ENCODE data around the gene PRDX4. TPM values are rescaled to one million over a fixed set of nuclear protein-coding genes. Genes with fewer than 3 reads are reported as not detected.
A peak's percentile ranks its signal among the peaks of the same experiment; 100 is the strongest.

The PRDX4 gene
- total RNA-seq, 1 experiment from 2014 or later = 276 TPM

GRCh38 chrX:23726191-23726590 lies 58.9 kb downstream of the PRDX4 start:
- no peak for ATAC-seq
- Histone ChIP-seq H3K4me3 (ENCODE audit: low read length) (no peak overlapping the region), H3K79me2 (ENCODE audit: low read length) (no peaks in the 10 kb centered on the region), H3K36me3 (ENCODE audit: low read depth, low read length) (peaks cover 14% of the 10 kb centered on the region), H3K27ac (ENCODE audit: low read length) (no peak overlapping the region), H3F3A (ENCODE audit: low read length, unreplicated experiment) (no peaks in the 10 kb centered on the region), H3K9me3 (ENCODE audit: low read length) (no peaks in the 10 kb centered on the region), H3K9ac (ENCODE audit: low read length) (no peak overlapping the region), H3K9me2 (replicated peaks; ENCODE audit: low read length) (no peaks in the 10 kb centered on the region), H4K20me1 (ENCODE audit: low read length) (no peaks in the 10 kb centered on the region), H3K4me1 (ENCODE audit: insufficient read depth, low read length) (no peaks in the 10 kb centered on the region), H2AFZ (ENCODE audit: low read length) (no peak overlapping the region), H3K4me2 (ENCODE audit: low read length) (no peak overlapping the region), H3K27me3 (ENCODE audit: low read length) (no peaks in the 10 kb centered on the region)
- ChIA-PET CTCF (no interaction called here), POLR2A (ENCODE audit: unreplicated experiment) (no interaction called here)
- no peak for DNase-seq
- intact Hi-C loops (cut with micrococcal nuclease) = no loop called here
- TF ChIP-seq EZH2 (IDR thresholded peaks at IDR 0.05; ENCODE audit: low read length, unreplicated experiment) = no peak
- BruUV-seq (replicated peaks) = no TSS peak

- Histone ChIP-seq H2AFZ (ENCODE audit: low read length) (no peak overlapping the region), H3K36me3 (ENCODE audit: low read depth, low read length) (peaks cover 12% of the 10 kb centered on the region), H3K4me1 (ENCODE audit: insufficient read depth, low read length) (no peaks in the 10 kb centered on the region), H3K27me3 (ENCODE audit: low read length) (no peaks in the 10 kb centered on the region), H3K9me2 (replicated peaks; ENCODE audit: low read length) (no peaks in the 10 kb centered on the region), H3K9ac (ENCODE audit: low read length) (no peak overlapping the region), H3K4me3 (ENCODE audit: low read length) (no peak overlapping the region), H3K4me2 (ENCODE audit: low read length) (no peak overlapping the region), H3K9me3 (ENCODE audit: low read length) (no peaks in the 10 kb centered on the region), H3F3A (ENCODE audit: low read length, unreplicated experiment) (no peaks in the 10 kb centered on the region), H4K20me1 (ENCODE audit: low read length) (no peaks in the 10 kb centered on the region; the same call in 1 of the 2 replicates), H3K79me2 (ENCODE audit: low read length) (no peaks in the 10 kb centered on the region), H3K27ac (ENCODE audit: low read length) (no peak overlapping the region)
- ChIA-PET POLR2A (ENCODE audit: unreplicated experiment) (no interaction called here), CTCF (no interaction called here)
- intact Hi-C loops (cut with micrococcal nuclease) = no loop called here
- TF ChIP-seq EZH2 (IDR thresholded peaks at IDR 0.05; ENCODE audit: low read length, unreplicated experiment) = no peak
- no peak for TF ChIP-seq EZH2phosphoT487 (IDR thresholded peaks at IDR 0.05; ENCODE audit: borderline replicate concordance, low read length)
- no peak for TF ChIP-seq CTCF (conservative IDR thresholded peaks at IDR 0.05; ENCODE audit: low read depth, low read length)
- ATAC-seq = no peak
- BruUV-seq (replicated peaks) = no TSS peak
- no peak for DNase-seq
These were observed 59.9 kb downstream of the PRDX4 start for GRCh38 chrX:23727206-23727605.

- peaks cover 2% of the 10 kb centered on the region; the same call in 1 of the 2 replicates for H3K79me2 ChIP-seq (ENCODE audit: low read length)
- ChIA-PET POLR2A (ENCODE audit: unreplicated experiment) (no interaction called here), CTCF (interaction anchor here (0.7 kb wide), 1 partner anchor 54 kb away, joined by 3 read pairs; the partner anchor contains the start of gene SAT1)
- peak; percentile 42 for ATAC-seq
- H3K9me3 ChIP-seq (ENCODE audit: low read length) = no peaks in the 10 kb centered on the region
- H3K9me2 ChIP-seq (replicated peaks; ENCODE audit: low read length) = no peaks in the 10 kb centered on the region
- peak; percentile 6 for DNase-seq
- H3K27ac ChIP-seq (ENCODE audit: low read length) = no peak overlapping the region
- H3K27me3 ChIP-seq (ENCODE audit: low read length) = no peaks in the 10 kb centered on the region
- no peaks in the 10 kb centered on the region for H3K4me1 ChIP-seq (ENCODE audit: insufficient read depth, low read length)
- no peaks in the 10 kb centered on the region for H3F3A ChIP-seq (ENCODE audit: low read length, unreplicated experiment)
- H3K4me3 ChIP-seq (ENCODE audit: low read length) = no peak overlapping the region
- intact Hi-C loops (cut with micrococcal nuclease) = no loop called here
- no peak overlapping the region for H3K4me2 ChIP-seq (ENCODE audit: low read length)
- no TSS peak for BruUV-seq (replicated peaks)
- H4K20me1 ChIP-seq (ENCODE audit: low read length) = no peaks in the 10 kb centered on the region; the same call in 1 of the 2 replicates
- peaks cover 24% of the 10 kb centered on the region for H3K36me3 ChIP-seq (ENCODE audit: low read depth, low read length)
- H3K9ac ChIP-seq (ENCODE audit: low read length) = no peak overlapping the region
- H2AFZ ChIP-seq (ENCODE audit: low read length) = no peak overlapping the region
- TF ChIP-seq CTCF (conservative IDR thresholded peaks at IDR 0.05; ENCODE audit: low read depth, low read length) (no peak), EZH2phosphoT487 (IDR thresholded peaks at IDR 0.05; ENCODE audit: borderline replicate concordance, low read length) (no peak), EZH2 (IDR thresholded peaks at IDR 0.05; ENCODE audit: low read length, unreplicated experiment) (no peak)
These were observed 61.9 kb downstream of the PRDX4 start for GRCh38 chrX:23729214-23729613.
